HepG2 (cell line): ENCODE measurements around the gene OBI1. TPM values are rescaled to one million over a fixed set of nuclear protein-coding genes. Genes with fewer than 3 reads are reported as not detected.

Experiments used
- ATAC-seq: fragments of 200-7000 bp; cut with Tn5 transposase; 3 replicates; pipeline ENCODE4 v1.9.1; 2020; ENCODE audit warnings: mild to moderate bottlenecking, moderate library complexity
- BruUV-seq: library from RNA; stranded (reverse); fragments of 400-500 nt; replicated peaks from 2 replicates; lab custom pipeline; 2021; lab: Mats Ljungman, UMichigan
- CTCF ChIA-PET: fragments of 300-600 bp; formaldehyde crosslinking; extraction: SDS; loops from one replicate; lab custom pipeline; 2021; ENCODE audit warnings: low total read pairs, inconsistent platforms, low intra/inter-chr PET ratio; lab: Yijun Ruan, JAX
- POLR2A ChIA-PET: fragments of 350-600 bp; sonication (Branson Sonifier 250); formaldehyde crosslinking; loops from one replicate; lab custom pipeline; 2020; ENCODE audit warnings: antibody characterized with exemption, inconsistent platforms; lab: Yijun Ruan, JAX
- DNase-seq: peaks from one replicate; pipeline ENCODE4 v3.0.0-alpha.2; 2015; ENCODE audit warnings: low spot score
- FAIRE-seq: peaks from 3 replicates; lab custom pipeline; 2011; peaks lifted over from hg19 to GRCh38; lab: Jason Lieb, UNC
- H2AFZ ChIP-seq: one replicate; pipeline ENCODE4 v1.6.1; 2011; ENCODE audit warnings: low read length, inconsistent platforms
- H3K27ac ChIP-seq: fragments of 300-600 bp; 3 replicates; pipeline ENCODE4 v1.8.0; 2011; ENCODE audit warnings: mixed run types, mild to moderate bottlenecking, mixed read lengths, low read length, inconsistent platforms; ENCODE audit not compliant: insufficient read depth; ENCODE audit errors: extremely low read length
- H3K27me3 ChIP-seq, 2 experiments: fragments of 200-600 bp in 1 of 2; 2 replicates in 1 of 2; 3 replicates in 1 of 2; pipeline versions ENCODE4 v1.6.0 to v1.8.0; 2011; ENCODE audit warnings: low read length in 2 of 2, mild to moderate bottlenecking in 2 of 2, moderate library complexity in 2 of 2, inconsistent platforms in 1 of 2; ENCODE audit not compliant: insufficient read depth in 2 of 2, control insufficient read depth in 1 of 2
- H3K36me3 ChIP-seq, 2 experiments: fragments of 200-600 bp in 1 of 2; replicated peaks in 1 of 2; 2 replicates in 1 of 2; 3 replicates in 1 of 2; pipeline versions ENCODE4 v1.5.1 to v1.8.0; 2011; ENCODE audit warnings: low read length in 2 of 2, inconsistent platforms in 1 of 2; ENCODE audit not compliant: insufficient read depth in 2 of 2, control insufficient read depth in 1 of 2
- H3K4me1 ChIP-seq: 2 replicates; pipeline ENCODE4 v1.5.1; 2012; ENCODE audit warnings: low read length, inconsistent platforms; ENCODE audit not compliant: insufficient read depth
- H3K4me2 ChIP-seq: 2 replicates; pipeline ENCODE4 v1.6.0; 2011; ENCODE audit warnings: low read depth, low read length, inconsistent platforms
- H3K4me3 ChIP-seq, 3 experiments: fragments of 200-600 bp in 1 of 3; sonication (generic), shearing (Covaris generic) in 1 of 3; replicated peaks in 1 of 3; 2 replicates each; pipeline ENCODE4 v1.5.1; 2011 to 2016; ENCODE audit warnings: low read length in 3 of 3, inconsistent platforms in 2 of 3, low read depth in 2 of 3, mild to moderate bottlenecking in 2 of 3, control low read depth in 1 of 3, mixed read lengths in 1 of 3; ENCODE audit not compliant: insufficient read depth in 1 of 3
- H3K79me2 ChIP-seq: one replicate; pipeline ENCODE4 v1.6.1; 2011; ENCODE audit warnings: low read length, inconsistent platforms; ENCODE audit not compliant: insufficient read depth
- H3K9ac ChIP-seq: 2 replicates; pipeline ENCODE4 v1.6.0; 2011; ENCODE audit warnings: mild to moderate bottlenecking, low read depth, low read length, inconsistent platforms; ENCODE audit not compliant: insufficient read depth
- H3K9me3 ChIP-seq: 2 replicates; pipeline ENCODE4 v1.5.1; 2012; ENCODE audit warnings: mild to moderate bottlenecking, low read length
- H4K20me1 ChIP-seq: 2 replicates; pipeline ENCODE4 v1.6.0; 2011; ENCODE audit warnings: inconsistent platforms, mild to moderate bottlenecking, low read length, moderate library complexity; ENCODE audit not compliant: insufficient read depth
- ATF5 ChIP-seq: sonication (generic); formaldehyde crosslinking; IDR thresholded peaks from 2 replicates; pipeline ENCODE4 v1.4.0; 2020; ENCODE audit warnings: mild to moderate bottlenecking, low read depth, missing genetic modification reagents
- HNRNPUL1 ChIP-seq: fragments of 200-400 bp; formaldehyde crosslinking; IDR thresholded peaks from 2 replicates; pipeline ENCODE4 v1.6.1; 2017; ENCODE audit warnings: low read depth, mild to moderate bottlenecking, low read length, moderate library complexity
- REST ChIP-seq, 2 experiments: IDR thresholded peaks; 2 replicates each; pipeline ENCODE4 v1.6.1; 2011 to 2012; ENCODE audit warnings: low read length in 2 of 2, borderline replicate concordance in 1 of 2, low read depth in 1 of 2, mild to moderate bottlenecking in 1 of 2, moderate library complexity in 1 of 2
- ZNF282 ChIP-seq: fragments of 450-650 bp; IDR thresholded peaks from 2 replicates; pipeline ENCODE4 v1.6.1; 2018; ENCODE audit not compliant: partially characterized antibody
- ZNF451 ChIP-seq: sonication (generic); formaldehyde crosslinking; IDR thresholded peaks from 2 replicates; pipeline ENCODE4 v1.5.0; 2020; ENCODE audit warnings: mild to moderate bottlenecking, missing genetic modification reagents
- ZNF567 ChIP-seq: sonication (generic); formaldehyde crosslinking; IDR thresholded peaks from 2 replicates; pipeline ENCODE4 v1.8.1; 2023; ENCODE audit warnings: mild to moderate bottlenecking, missing genetic modification reagents, borderline replicate concordance
- ZNF740 ChIP-seq: sonication (generic); formaldehyde crosslinking; IDR thresholded peaks from 2 replicates; pipeline ENCODE4 v1.4.0; 2020; ENCODE audit warnings: missing genetic modification reagents
- WGBS: methylation state at CpG from one replicate; pipeline ENCODE4 v1.1.6; 2017; ENCODE audit warnings: low lambda C conversion rate; 5-methylcytosine and 5-hydroxymethylcytosine counted together
- in situ Hi-C: cut with HindIII; loops from 2 replicates; pipeline ENCODE4 v1.10.0; 2017; ENCODE audit warnings: low pct_unique_long_range_greater_than_20kb; ENCODE audit not compliant: extremely low pct_ligation_motif_present
- intact Hi-C: fragments of 100-400 bp; cut with micrococcal nuclease; formaldehyde crosslinking; loops from one replicate; pipeline ENCODE4 v1.10.0; 2022; ENCODE audit not compliant: unreplicated experiment
- polyA plus RNA-seq, 8 experiments: library from polyadenylated mRNA; depleted of rRNA in 3 of 8; stranded (reverse) in 7 of 8; unstranded in 1 of 8; fragments of >200 nt; fragmentation: Illumina TruSeq in 4 of 8; extraction: Trizol in 4 of 8; gene quantifications; 2 replicates each; pipeline versions ENCODE4 v1.2.1 to v1.2.3, GENCODE V29; 2011 to 2016; ENCODE audit warnings: low read depth in 4 of 8, missing spikeins in 1 of 8, mixed read lengths in 1 of 8; ENCODE audit not compliant: insufficient read depth in 1 of 8
- total RNA-seq, 5 experiments: library from RNA; depleted of rRNA; stranded (reverse); fragments of >200 nt; fragmentation: Illumina TruSeq; extraction: Trizol; gene quantifications; 2 replicates each; pipeline ENCODE4 v1.2.3, GENCODE V29; 2016; ENCODE audit warnings: low read depth in 1 of 5

OBI1 gene
- total and polyA plus RNA-seq, 2 of the 13 experiments (the other 11 are each of a cell fraction or from before 2014, with no cell fraction given) = 7.8 to 23.5 TPM

- no peaks in the 10 kb centered on the region for H3K9me3 ChIP-seq
- intact Hi-C loops (no loop called here), in situ Hi-C loops (no loop called here)
- no peak overlapping the region for H3K4me2 ChIP-seq
- no peak overlapping the region for H3K27ac ChIP-seq
- H4K20me1 ChIP-seq = peaks cover 4% of the 10 kb centered on the region
- ATAC-seq (no peak), DNase-seq (no peak), FAIRE-seq (no peak)
- WGBS = 0% methylated on average over 2 of the region's 2 CpGs
- BruUV-seq = no TSS peak
- ChIA-PET POLR2A (no interaction called here), CTCF (no interaction called here)
- peaks cover 0 to 17% of the 10 kb centered on the region in 2 experiments; a peak in 2 of 5 replicates for H3K27me3 ChIP-seq
- peaks cover 5% of the 10 kb centered on the region; the same call in 1 of the 2 replicates for H3K4me1 ChIP-seq
- H2AFZ ChIP-seq = no peak overlapping the region
- H3K9ac ChIP-seq = no peak overlapping the region
- no peak overlapping the region for H3K4me3 ChIP-seq
- H3K79me2 ChIP-seq = peaks cover 10% of the 10 kb centered on the region
- no peaks in the 10 kb centered on the region for H3K36me3 ChIP-seq
- no peak for TF ChIP-seq HNRNPUL1
- no peak for TF ChIP-seq ATF5 (CRISPR knock-in tag)
- TF ChIP-seq REST (IDR thresholded peaks at IDR 0.05; ENCODE audit: borderline replicate concordance in 1 of 2, low read depth in 1 of 2, low read length in 2 of 2) = no peak
- no peak for TF ChIP-seq ZNF282
- no peak for TF ChIP-seq ZNF451 (CRISPR knock-in tag)
- no peak for TF ChIP-seq ZNF740 (CRISPR knock-in tag)
- TF ChIP-seq ZNF567 (CRISPR knock-in tag) = no peak
These were observed 3.5 kb upstream of the OBI1 start for GRCh38 chr13:78662467-78662866.
